Frontal cortex (tissue), 4 donors: Measurements from ENCODE around the gene PSMB10. TPM values are rescaled to one million over a fixed set of nuclear protein-coding genes. Genes with fewer than 3 reads are reported as not detected.

ENCODE experiments used
- DNase-seq, 2 donors: peaks; one replicate each; pipeline ENCODE4 v3.0.0; 2012; ENCODE audit warnings: low spot score in 2 of 2
- FAIRE-seq: peaks from 2 replicates; lab custom pipeline; 2012; peaks lifted over from hg19 to GRCh38; lab: Jason Lieb, UNC
- small RNA-seq: library from RNA; depleted of rRNA; stranded (forward); fragments of <200 nt; gene quantifications from one replicate; pipeline ENCODE3, GENCODE V24; 2014
- total RNA-seq: library from RNA; depleted of rRNA; stranded (reverse); fragments of >200 nt; gene quantifications from one replicate; pipeline ENCODE4 v1.2.3, GENCODE V29; 2014
- donor health status: control.
- donor health status: control.
- donor health status: control.

PSMB10 gene
- total RNA-seq, 1 donor from 2014 or later, result 13.0 TPM

DNA sequence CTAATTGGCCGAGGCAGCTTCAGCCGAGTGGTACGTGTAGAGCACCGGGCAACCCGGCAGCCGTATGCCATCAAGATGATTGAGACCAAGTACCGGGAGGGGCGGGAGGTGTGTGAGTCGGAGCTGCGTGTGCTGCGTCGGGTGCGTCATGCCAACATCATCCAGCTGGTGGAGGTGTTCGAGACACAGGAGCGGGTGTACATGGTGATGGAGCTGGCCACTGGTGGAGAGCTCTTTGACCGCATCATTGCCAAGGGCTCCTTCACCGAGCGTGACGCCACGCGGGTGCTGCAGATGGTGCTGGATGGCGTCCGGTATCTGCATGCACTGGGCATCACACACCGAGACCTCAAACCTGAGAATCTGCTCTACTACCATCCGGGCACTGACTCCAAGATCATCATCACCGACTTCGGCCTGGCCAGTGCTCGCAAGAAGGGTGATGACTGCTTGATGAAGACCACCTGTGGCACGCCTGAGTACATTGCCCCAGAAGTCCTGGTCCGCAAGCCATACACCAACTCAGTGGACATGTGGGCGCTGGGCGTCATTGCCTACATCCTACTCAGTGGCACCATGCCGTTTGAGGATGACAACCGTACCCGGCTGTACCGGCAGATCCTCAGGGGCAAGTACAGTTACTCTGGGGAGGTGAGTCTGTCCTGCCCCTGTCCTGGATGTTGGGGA lies 27.5 kb downstream of the PSMB10 start:
- FAIRE-seq (no peak), DNase-seq (no peak)

DNA sequence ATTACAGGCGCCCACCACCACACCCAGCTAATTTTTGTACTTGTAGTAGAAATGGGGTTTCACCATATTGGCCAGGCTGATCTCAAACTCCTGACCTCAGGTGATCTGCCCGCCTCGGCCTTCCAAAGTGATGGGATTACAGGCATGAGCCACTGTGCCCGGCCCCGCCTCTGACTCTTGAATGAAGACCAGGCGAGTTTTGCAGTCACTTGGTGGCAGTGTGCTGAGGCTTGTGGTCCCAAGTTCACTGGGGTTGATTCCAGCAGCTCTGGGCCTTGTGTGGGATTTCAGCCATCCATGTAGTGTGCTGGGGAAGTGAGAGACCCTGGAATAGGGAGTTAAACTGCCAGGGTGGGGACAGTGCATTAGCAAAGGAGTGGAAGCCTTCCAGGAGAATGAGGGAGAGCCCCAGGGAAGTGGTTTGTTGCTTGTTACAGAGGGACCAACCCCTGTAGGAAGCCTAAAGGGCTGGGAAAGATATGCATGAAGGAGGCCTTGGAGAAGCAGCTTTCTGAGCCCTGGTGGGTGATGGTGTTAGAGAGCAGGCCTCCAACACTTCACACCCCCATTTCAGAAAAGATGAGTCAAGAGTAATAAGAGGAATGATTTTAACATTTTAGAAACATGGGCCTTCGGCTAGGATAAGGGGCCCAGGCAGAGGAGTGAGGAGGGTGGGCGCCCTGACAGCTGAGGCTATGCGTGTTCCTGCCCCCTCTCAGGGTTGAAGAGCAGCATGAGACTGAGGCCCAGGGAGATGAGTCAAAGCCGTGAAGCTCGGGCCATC lies 29.1 kb downstream of the PSMB10 start:
- DNase-seq (no peak), FAIRE-seq (no peak)

GRCh38 chr16:67902831-67903230 lies 33.8 kb downstream of the PSMB10 start:
- FAIRE-seq, result no peak
- DNase-seq, result no peak

DNA sequence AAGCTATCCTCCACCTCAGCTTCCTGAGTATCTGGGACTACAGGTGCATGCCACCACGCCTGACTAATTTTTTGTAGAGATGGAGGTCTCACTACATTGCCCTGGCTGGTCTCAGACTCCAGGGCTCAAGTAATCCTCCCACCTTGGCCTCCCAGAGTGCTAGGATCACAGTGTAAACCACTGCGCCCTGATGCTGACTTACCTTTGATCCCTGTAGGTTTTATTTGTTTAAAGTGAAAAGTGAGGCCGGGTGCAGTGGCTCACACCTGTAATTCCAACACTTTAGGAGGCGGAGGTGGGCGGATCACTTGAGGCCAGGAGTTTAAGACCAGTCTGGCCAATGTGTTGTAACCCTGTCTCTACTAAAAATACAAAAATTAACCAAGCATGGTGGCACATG lies 34.9 kb downstream of the PSMB10 start:
- no peak for FAIRE-seq

DNA sequence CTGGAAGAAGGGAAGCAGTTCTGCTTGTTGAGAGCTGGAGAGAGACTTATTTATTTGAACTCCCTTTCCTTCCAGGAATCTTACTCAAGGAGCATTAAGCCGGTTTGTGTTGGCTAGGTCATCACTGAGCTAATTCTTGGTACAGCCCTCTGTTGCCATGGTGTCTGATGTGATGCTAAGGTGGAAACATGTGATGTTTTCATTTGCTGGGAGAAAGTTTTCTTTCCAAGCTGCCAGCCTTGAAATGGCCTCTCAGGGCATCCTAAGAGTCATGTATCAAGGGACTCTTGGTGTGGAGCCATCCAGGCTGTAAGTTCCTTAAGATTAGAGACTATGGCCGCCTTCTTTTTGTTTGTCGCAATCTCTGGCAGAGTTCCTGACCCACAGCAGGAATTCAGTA lies 39.4 kb downstream of the PSMB10 start:
- no peak for DNase-seq
- FAIRE-seq, result no peak

More for the DNA sequence above, 34.9 kb downstream of the PSMB10 start:
- DNase-seq, result no peak

- no peak for FAIRE-seq
- peak in 1 of 2 donors; percentile 25 for DNase-seq
Observed at GRCh38 chr16:67893743-67894399, 42.8 kb downstream of the PSMB10 start.

- FAIRE-seq, result no peak
- peak; percentile 99 to 100 for DNase-seq
Observed at GRCh38 chr16:67892899-67893742, 43.5 kb downstream of the PSMB10 start, which contains the start of gene PSKH1. Gene PSKH1, plus strand, starts transcription at chr16:67893254. Its CDS starts 15,496 bp downstream, at chr16:67908750.

DNA sequence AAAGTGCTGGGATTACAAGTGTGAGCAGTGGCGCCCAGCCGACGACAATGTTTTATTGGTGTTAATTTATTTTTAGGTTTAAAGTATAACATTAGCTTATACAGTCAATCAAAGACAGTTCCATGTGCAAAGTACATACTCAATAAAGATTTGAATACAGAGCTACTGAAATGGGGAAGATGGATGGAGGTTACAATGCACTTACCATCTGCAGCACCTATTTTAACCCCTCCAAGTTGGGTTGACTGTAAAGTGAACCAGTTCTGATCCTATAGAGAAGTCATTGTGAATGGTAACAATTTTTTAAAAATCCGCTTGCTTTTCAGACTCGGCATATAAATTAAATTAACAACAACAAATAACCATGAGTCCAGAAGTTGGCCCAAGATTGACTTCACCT lies 44.3 kb downstream of the PSMB10 start:
- DNase-seq (no peak), FAIRE-seq (no peak)

DNA sequence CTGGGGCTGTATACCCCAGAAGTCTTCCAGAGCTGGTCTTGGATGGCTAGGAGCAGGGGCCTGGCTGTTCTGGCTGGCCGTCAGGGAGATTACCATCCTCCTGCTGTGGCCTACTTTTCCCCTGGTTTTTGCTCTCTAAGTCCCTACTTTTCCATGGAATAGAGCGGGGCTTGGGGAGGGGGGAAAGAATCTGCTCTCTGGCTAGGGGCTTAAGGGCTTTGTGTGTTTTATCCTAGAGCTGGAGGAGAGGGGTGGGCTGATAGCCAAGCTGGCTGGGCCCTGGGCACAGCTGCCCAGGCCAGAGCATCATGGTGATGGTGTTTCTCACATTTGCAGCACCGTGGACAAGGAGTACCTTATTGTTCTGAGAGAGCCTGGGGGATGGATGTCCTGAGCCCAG lies 48.3 kb downstream of the PSMB10 start:
- no peak for DNase-seq

DNA sequence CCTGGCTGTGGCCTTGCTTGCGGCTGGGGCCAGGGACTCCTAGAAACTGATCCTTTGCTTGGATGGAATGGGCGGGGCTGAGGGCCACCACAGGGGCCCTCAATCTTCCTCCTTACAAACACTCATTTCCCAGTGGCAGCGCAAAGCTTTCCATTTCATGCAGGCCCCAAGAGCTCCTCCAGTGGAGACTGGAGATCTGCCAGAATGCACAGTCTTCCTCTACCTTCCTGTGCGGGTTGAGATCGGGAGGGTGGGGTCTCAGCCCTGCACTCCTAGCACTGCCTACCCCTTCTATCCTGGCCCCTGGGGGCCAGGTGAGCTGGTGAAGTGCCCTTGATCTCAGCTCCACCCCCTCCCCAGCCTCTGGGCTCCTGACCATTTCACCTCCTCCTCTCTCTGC lies 50.3 kb downstream of the PSMB10 start:
- DNase-seq (no peak), FAIRE-seq (no peak)

More for the DNA sequence above, 48.3 kb downstream of the PSMB10 start:
- FAIRE-seq, result no peak

DNA sequence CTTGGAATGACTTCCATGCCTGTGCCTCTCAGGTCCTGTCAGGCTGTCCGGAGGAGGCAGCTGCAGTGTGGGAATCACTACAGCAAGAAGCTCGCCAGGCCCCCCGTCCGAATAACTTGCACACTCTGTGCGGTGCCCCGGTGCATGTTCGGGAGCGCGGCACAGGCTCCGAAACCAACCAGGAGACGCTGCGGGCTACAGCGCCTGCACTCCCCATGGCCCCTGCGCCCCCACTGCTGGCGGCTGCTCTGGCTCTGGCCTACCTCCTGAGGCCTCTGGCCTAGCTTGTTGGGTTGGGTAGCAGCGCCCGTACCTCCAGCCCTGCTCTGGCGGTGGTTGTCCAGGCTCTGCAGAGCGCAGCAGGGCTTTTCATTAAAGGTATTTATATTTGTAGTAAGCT lies 50.7 kb downstream of the PSMB10 start:
- FAIRE-seq (no peak), DNase-seq (no peak)

- FAIRE-seq, result no peak
- no peak for DNase-seq
Observed at GRCh38 chr16:67885545-67885944, 51.1 kb downstream of the PSMB10 start.

DNA sequence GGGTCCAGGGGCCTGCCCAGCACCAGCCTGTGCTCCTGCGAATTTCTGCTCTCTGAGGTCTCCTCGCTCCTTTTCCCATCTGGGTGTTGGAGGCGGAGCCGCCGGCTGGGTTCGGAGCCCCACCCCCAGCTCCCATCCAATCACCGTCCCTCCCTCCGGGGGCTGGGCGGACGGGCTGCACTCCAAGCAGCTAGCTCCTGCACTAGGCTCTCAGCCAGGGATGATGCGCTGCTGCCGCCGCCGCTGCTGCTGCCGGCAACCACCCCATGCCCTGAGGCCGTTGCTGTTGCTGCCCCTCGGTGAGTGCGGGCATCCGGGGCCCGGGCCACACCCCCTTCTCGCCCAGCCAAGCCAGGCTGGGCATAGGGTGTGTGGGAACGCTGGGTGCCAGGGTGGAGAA lies 52.0 kb downstream of the PSMB10 start, which contains the start of gene NRN1L:
TSS of gene NRN1L (plus strand) at position 202 of the 400 bp plus-strand sequence. CDS start at position 221, 19 bp downstream.
- FAIRE-seq (no peak), DNase-seq (peak; percentile 83 to 94)

Small RNA genes within 50 kb of the gene (small RNA-seq; reads per million reads assigned to genes)
- not detected for gene NRN1L

Other genes starting within 250 kb of the PSMB10 start
- gene GFOD2, start 217.5 kb downstream of the PSMB10 start, total RNA-seq, result 57.9 TPM
- gene RANBP10, start 130.3 kb downstream of the PSMB10 start, total RNA-seq, result 3.7 TPM
- 4.5 TPM for gene TSNAXIP1, start 130.0 kb downstream of the PSMB10 start, total RNA-seq
- gene THAP11, start 94.5 kb downstream of the PSMB10 start, total RNA-seq, result 26.5 TPM
- 70.9 TPM for gene NUTF2, start 89.9 kb downstream of the PSMB10 start, total RNA-seq
- 25.3 TPM for gene CENPT, start 89.2 kb downstream of the PSMB10 start, total RNA-seq
- gene EDC4, start 63.8 kb downstream of the PSMB10 start, total RNA-seq, result 64.0 TPM
- not detected for gene NRN1L, start 52.0 kb downstream of the PSMB10 start, total RNA-seq
- 6.5 TPM for gene PSKH1, start 43.6 kb downstream of the PSMB10 start, total RNA-seq
- 2.0 TPM for gene CTRL, start 5.0 kb downstream of the PSMB10 start, total RNA-seq
- 0.82 TPM for gene LCAT, start 7.3 kb upstream of the PSMB10 start, total RNA-seq
- gene SLC12A4, start 31.8 kb upstream of the PSMB10 start, total RNA-seq, result 6.5 TPM
- not detected for gene DPEP3, start 43.6 kb upstream of the PSMB10 start, total RNA-seq
- gene DPEP2, start 62.6 kb upstream of the PSMB10 start, total RNA-seq, result 0.82 TPM
- gene DPEP2NB, start 79.1 kb upstream of the PSMB10 start, total RNA-seq, result not detected
- 13.5 TPM for gene DDX28, start 86.4 kb upstream of the PSMB10 start, total RNA-seq
- 11.0 TPM for gene DUS2, start 86.4 kb upstream of the PSMB10 start, total RNA-seq
- 21.6 TPM for gene NFATC3, start 148.5 kb upstream of the PSMB10 start, total RNA-seq